ENCODE results near the gene PTK6. TPM values are rescaled to one million over a fixed set of nuclear protein-coding genes. Genes with fewer than 3 reads are reported as not detected.

The PTK6 gene
- total RNA-seq, 4 donors from 2014 or later: 8.3 to 109 (median 84.5) TPM

- Histone ChIP-seq H3K4me1 (peaks cover 0 to 6% (median 0%) of the 10 kb centered on the region in 4 donors), H3K4me3 (no peak overlapping the region), H3K27ac (no peak overlapping the region), H3K9me3 (no peaks in the 10 kb centered on the region), H3K36me3 (no peaks in the 10 kb centered on the region), H3K27me3 (no peaks in the 10 kb centered on the region)
- TF ChIP-seq POLR2A (IDR thresholded peaks at IDR 0.05) (no peak), CTCF (IDR thresholded peaks at IDR 0.05) (no peak)
- no peak for DNase-seq
Observed at GRCh38 chr20:63579017-63579694, 42.0 kb upstream of the PTK6 start.

GRCh38 chr20:63578224-63579016, 41.2 kb upstream of the PTK6 start:
- no peaks in the 10 kb centered on the region for H3K27me3 ChIP-seq
- DNase-seq: no peak
- TF ChIP-seq CTCF (IDR thresholded peaks at IDR 0.05) (peak in 3 of 6 experiments; percentile 27 to 31 (median 29)), POLR2A (IDR thresholded peaks at IDR 0.05) (no peak)
- no peaks in the 10 kb centered on the region for H3K36me3 ChIP-seq
- no peaks in the 10 kb centered on the region for H3K9me3 ChIP-seq
- H3K27ac ChIP-seq: no peak overlapping the region
- H3K4me1 ChIP-seq: peaks cover 0 to 7% (median 2%) of the 10 kb centered on the region in 4 donors
- no peak overlapping the region for H3K4me3 ChIP-seq

GRCh38 chr20:63577317-63577894, 40.2 kb upstream of the PTK6 start:
- no peaks in the 10 kb centered on the region for H3K9me3 ChIP-seq
- H3K27ac ChIP-seq: no peak overlapping the region
- no peaks in the 10 kb centered on the region for H3K27me3 ChIP-seq
- DNase-seq: peak in 1 of 3 donors; percentile 78
- TF ChIP-seq CTCF (IDR thresholded peaks at IDR 0.05) (no peak), POLR2A (IDR thresholded peaks at IDR 0.05) (no peak)
- peaks cover 3 to 12% (median 9%) of the 10 kb centered on the region in 4 donors for H3K4me1 ChIP-seq
- H3K4me3 ChIP-seq: no peak overlapping the region
- peaks cover 0 to 2% (median 0%) of the 10 kb centered on the region in 3 donors for H3K36me3 ChIP-seq

GRCh38 chr20:63576311-63576710, 39.1 kb upstream of the PTK6 start:
- TF ChIP-seq CTCF (IDR thresholded peaks at IDR 0.05) (no peak), POLR2A (IDR thresholded peaks at IDR 0.05) (no peak)
- Histone ChIP-seq H3K27ac (no peak overlapping the region), H3K9me3 (no peaks in the 10 kb centered on the region), H3K4me1 (peaks cover 3 to 12% (median 9%) of the 10 kb centered on the region in 4 donors), H3K27me3 (no peaks in the 10 kb centered on the region), H3K4me3 (no peak overlapping the region), H3K36me3 (peaks cover 0 to 8% (median 0%) of the 10 kb centered on the region in 3 donors)
- no peak for DNase-seq

GRCh38 chr20:63574829-63575743, 37.9 kb upstream of the PTK6 start:
- no peak for TF ChIP-seq CTCF (IDR thresholded peaks at IDR 0.05)
- TF ChIP-seq POLR2A (IDR thresholded peaks at IDR 0.05): no peak
- Histone ChIP-seq H3K27me3 (no peaks in the 10 kb centered on the region), H3K4me3 (no peak overlapping the region), H3K4me1 (peaks cover 3 to 12% (median 9%) of the 10 kb centered on the region in 4 donors), H3K36me3 (peaks cover 0 to 8% (median 0%) of the 10 kb centered on the region in 3 donors), H3K9me3 (no peaks in the 10 kb centered on the region), H3K27ac (peak overlapping the region in 2 of 4 donors; percentile 80 to 82)
- no peak for DNase-seq

Measured in Peyer's patch (tissue), 4 donors.